KMS-11 (cell line): ENCODE data around the gene AGPS.
"Not testable (repeated sequence)": the region's sequence is repeated elsewhere in the genome, so short reads cannot be mapped to it uniquely, and the experiment has no call there.

Experiments used
- H2AFZ ChIP-seq: fragments of 200-600 bp; sonication (generic); 2 replicates; pipeline ENCODE4 v1.6.1; 2016; ENCODE audit warnings: antibody characterized with exemption, mixed run types, low read depth
- H3K27ac ChIP-seq: fragments of 200-600 bp; sonication (generic); 2 replicates; pipeline ENCODE4 v1.6.1; 2016; ENCODE audit warnings: mild to moderate bottlenecking, mixed run types
- H3K27me3 ChIP-seq: fragments of 200-600 bp; sonication (generic); 2 replicates; pipeline ENCODE4 v1.6.1; 2017; ENCODE audit warnings: mild to moderate bottlenecking, low read depth, mixed run types, moderate library complexity; ENCODE audit not compliant: insufficient read depth
- H3K36me3 ChIP-seq: fragments of 200-600 bp; sonication (generic); 2 replicates; pipeline ENCODE4 v1.6.1; 2017; ENCODE audit warnings: mild to moderate bottlenecking, mixed run types; ENCODE audit not compliant: insufficient read depth
- H3K4me1 ChIP-seq: fragments of 200-600 bp; sonication (generic); 2 replicates; pipeline ENCODE4 v1.6.1; 2016; ENCODE audit warnings: mild to moderate bottlenecking, low read depth, mixed run types; ENCODE audit not compliant: poor library complexity, severe bottlenecking
- H3K4me2 ChIP-seq: fragments of 200-600 bp; sonication (generic); 2 replicates; pipeline ENCODE4 v1.7.0; 2016; ENCODE audit warnings: mild to moderate bottlenecking, mixed run types
- H3K4me3 ChIP-seq: fragments of 200-600 bp; sonication (generic); IDR thresholded peaks from 2 replicates; pipeline ENCODE4 v1.6.1; 2017; ENCODE audit warnings: low read depth, low read length, mixed read lengths; ENCODE audit not compliant: insufficient read depth
- H3K79me2 ChIP-seq: fragments of 200-600 bp; sonication (generic); 2 replicates; pipeline ENCODE4 v1.6.1; 2016; ENCODE audit warnings: low read depth, mixed run types; ENCODE audit not compliant: insufficient read depth
- H3K9ac ChIP-seq: fragments of 200-600 bp; sonication (generic); 2 replicates; pipeline ENCODE4 v1.6.1; 2016; ENCODE audit warnings: mild to moderate bottlenecking, mixed run types
- H4K20me1 ChIP-seq: fragments of 200-600 bp; sonication (generic); 2 replicates; pipeline ENCODE4 v1.6.1; 2016; ENCODE audit warnings: mild to moderate bottlenecking, mixed run types; ENCODE audit not compliant: insufficient read depth
- CTCF ChIP-seq: fragments of 200-600 bp; sonication (generic); conservative IDR thresholded peaks from 2 replicates; pipeline ENCODE4 v1.6.1; 2017; ENCODE audit warnings: low read depth, mild to moderate bottlenecking, antibody characterized with exemption, low read length, moderate library complexity, mixed read lengths

The AGPS gene

DNA sequence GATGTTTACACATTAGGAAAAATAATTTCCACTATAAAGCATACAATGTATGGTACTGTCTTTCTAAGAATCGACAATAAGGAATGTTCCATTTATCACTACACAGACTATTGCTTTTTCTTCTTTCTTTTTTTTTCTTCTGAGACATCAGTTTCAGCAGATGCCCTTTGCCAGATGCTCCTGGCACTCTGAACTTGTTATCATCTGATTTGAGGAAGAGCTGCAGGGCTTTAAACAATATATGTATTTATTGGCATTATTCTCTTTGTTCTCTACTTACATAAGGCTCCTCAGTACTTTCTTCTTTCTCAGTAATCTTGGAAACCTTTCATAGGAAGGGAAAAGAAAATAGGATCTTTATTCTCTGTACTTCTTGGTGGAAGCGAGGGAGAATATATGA lies 45.0 kb upstream of the AGPS start:
- Histone ChIP-seq H3K4me3 (no peak overlapping the region), H3K79me2 (no peaks in the 10 kb centered on the region), H3K4me1 (no peaks in the 10 kb centered on the region), H3K36me3 (no peaks in the 10 kb centered on the region), H2AFZ (no peak overlapping the region), H3K4me2 (no peak overlapping the region), H3K27me3 (no peaks in the 10 kb centered on the region), H4K20me1 (no peaks in the 10 kb centered on the region), H3K27ac (no peak overlapping the region), H3K9ac (no peak overlapping the region)
- no peak for TF ChIP-seq CTCF

DNA sequence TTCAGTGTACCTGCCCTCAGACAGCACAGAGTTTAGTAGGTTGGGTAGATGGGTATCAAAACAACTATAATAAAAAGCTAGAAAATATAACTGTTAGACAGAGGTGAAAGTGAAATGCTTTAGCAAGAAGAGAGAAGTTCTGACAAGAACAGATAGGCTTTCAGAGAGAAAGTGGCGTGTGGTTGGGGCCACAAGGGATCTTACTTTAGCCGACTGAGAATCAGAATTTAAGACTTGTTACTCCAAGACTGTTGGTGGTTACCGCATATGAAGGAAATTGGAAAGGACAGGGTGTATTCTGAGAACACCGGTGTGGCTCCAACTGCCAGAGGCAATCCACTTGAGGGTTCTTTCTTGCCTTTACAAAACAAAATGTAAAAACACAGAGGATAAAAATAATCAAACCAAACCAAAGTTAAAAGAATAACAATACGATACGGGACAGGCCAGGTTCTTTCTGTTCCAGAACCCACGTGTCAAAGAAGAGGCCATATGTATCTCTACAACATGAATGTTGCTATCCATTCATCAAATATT lies 44.4 kb upstream of the AGPS start:
- no peak overlapping the region for H3K4me3 ChIP-seq
- H3K4me1 ChIP-seq = no peaks in the 10 kb centered on the region
- no peaks in the 10 kb centered on the region for H4K20me1 ChIP-seq
- H2AFZ ChIP-seq = no peak overlapping the region
- H3K27me3 ChIP-seq = no peaks in the 10 kb centered on the region
- no peaks in the 10 kb centered on the region for H3K79me2 ChIP-seq
- no peak overlapping the region for H3K9ac ChIP-seq
- H3K4me2 ChIP-seq = no peak overlapping the region
- H3K36me3 ChIP-seq = no peaks in the 10 kb centered on the region
- TF ChIP-seq CTCF = no peak
- H3K27ac ChIP-seq = no peak overlapping the region

GRCh38 chr2:177348733-177349693 lies 43.6 kb upstream of the AGPS start:
- Histone ChIP-seq H3K4me3 (no peak overlapping the region), H3K36me3 (no peaks in the 10 kb centered on the region), H3K27ac (no peak overlapping the region), H2AFZ (no peak overlapping the region), H3K4me2 (no peak overlapping the region), H3K4me1 (no peaks in the 10 kb centered on the region), H3K79me2 (no peaks in the 10 kb centered on the region), H3K9ac (no peak overlapping the region), H3K27me3 (no peaks in the 10 kb centered on the region), H4K20me1 (no peaks in the 10 kb centered on the region)
- no peak for TF ChIP-seq CTCF

DNA sequence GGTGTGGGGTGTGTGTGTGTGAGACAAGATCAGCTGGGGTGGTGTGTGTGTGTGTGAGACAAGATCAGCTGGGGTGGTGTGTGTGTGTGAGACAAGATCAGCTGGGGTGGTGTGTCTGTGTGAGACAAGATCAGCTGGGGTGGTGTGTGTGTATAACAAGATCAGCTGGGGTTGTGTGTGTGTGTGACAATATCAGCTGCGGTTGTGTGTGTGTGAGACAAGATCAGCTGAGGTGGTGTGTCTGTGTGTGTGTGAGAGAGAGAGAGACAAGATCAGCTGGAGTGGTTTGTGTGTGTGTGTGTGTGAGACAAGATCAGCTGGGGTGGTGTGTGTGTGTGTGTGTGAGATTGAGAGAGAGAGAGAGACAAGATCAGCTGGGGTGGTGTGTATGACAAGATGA lies 41.9 kb upstream of the AGPS start:
- H3K4me2 ChIP-seq, H3K4me3 ChIP-seq, H3K36me3 ChIP-seq, H2AFZ ChIP-seq, H3K79me2 ChIP-seq, H3K27ac ChIP-seq, H3K27me3 ChIP-seq, H3K9ac ChIP-seq, H4K20me1 ChIP-seq, H3K4me1 ChIP-seq: not testable (repeated sequence)

GRCh38 chr2:177351121-177351520 lies 41.5 kb upstream of the AGPS start:
- not testable (repeated sequence) for H3K27ac ChIP-seq, H4K20me1 ChIP-seq, H3K36me3 ChIP-seq, H3K27me3 ChIP-seq, H3K4me2 ChIP-seq, H3K4me1 ChIP-seq, H2AFZ ChIP-seq, H3K4me3 ChIP-seq, H3K79me2 ChIP-seq, H3K9ac ChIP-seq
